Activated effector memory CD4-positive, alpha-beta T cell treated with anti-CD3 and anti-CD28 coated beads, Interleukin-2, amount 50 U/mL, for 16 hours (primary cell): Measurements from ENCODE around the gene LRRTM3.

Experiments
- DNase-seq: peaks from one replicate; pipeline ENCODE4 v3.0.0-alpha.2; 2020

Gene LRRTM3

GRCh38 chr10:66940965-66941364, 15.1 kb downstream of the LRRTM3 start:
- no peak for DNase-seq

- no peak for DNase-seq
Observed at GRCh38 chr10:66941491-66941890, 15.7 kb downstream of the LRRTM3 start.

GRCh38 chr10:66942407-66942806, 16.6 kb downstream of the LRRTM3 start:
- no peak for DNase-seq

DNA sequence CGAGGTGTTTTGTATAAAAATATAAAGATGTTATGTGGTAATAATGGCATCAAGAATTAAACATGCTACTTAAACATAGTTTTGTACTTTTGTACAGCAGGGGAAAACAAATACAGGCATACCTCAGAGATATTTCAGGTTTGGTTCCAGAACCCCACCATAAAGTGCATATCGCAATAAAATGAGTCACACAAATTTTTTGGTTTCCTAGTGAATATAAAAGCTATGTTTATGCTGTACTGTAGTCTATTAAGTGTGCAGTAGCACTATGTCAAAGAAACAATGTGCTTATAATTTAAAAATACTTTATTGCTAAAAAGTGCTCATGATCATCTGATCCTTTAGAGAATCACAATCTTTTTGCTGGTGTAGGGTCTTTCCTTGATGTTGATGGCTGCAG, 17.8 kb downstream of the LRRTM3 start:
- no peak for DNase-seq

DNA sequence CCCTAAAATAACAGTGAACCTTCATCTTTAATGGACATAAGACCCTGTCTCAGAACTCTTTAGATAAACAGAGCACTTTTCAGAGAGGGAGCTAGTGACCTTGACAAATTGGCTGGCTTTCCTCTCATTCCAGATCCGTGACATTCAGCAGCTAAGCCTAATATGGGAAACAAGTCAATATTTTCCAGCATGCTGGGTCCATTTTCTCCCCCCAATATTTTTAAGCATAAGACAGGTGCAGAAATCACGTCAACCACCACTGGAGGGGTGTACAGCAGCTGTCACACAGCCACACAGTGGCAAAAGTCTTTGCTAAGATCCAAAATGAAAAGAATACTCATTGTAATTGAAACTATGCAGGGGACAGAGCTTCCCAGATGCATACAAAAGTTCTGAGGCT, 26.1 kb downstream of the LRRTM3 start:
- DNase-seq: no peak

GRCh38 chr10:66958466-66958865, 32.6 kb downstream of the LRRTM3 start:
- no peak for DNase-seq

DNA sequence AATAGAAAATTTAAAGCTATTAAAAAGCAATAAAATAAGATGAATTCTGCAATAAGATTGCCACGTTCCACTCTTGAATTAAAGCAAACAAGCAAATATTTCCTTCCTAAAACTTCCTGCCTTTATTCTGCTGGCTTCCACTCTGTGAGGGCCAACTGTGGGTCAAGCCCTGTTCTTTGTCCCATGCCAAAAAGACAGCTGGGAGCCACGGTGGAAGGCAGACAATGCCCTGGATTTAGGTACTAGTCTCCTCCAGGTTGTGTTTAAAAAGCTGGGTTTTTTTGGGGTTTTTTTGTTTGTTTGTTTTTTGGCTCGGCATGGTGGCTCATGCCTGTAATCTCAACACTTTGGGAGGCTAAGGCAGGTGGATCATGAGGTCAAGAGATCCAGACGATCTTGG, 39.1 kb downstream of the LRRTM3 start:
- no peak for DNase-seq

- DNase-seq: no peak
Observed at GRCh38 chr10:66980246-66980815, 54.5 kb downstream of the LRRTM3 start.

DNA sequence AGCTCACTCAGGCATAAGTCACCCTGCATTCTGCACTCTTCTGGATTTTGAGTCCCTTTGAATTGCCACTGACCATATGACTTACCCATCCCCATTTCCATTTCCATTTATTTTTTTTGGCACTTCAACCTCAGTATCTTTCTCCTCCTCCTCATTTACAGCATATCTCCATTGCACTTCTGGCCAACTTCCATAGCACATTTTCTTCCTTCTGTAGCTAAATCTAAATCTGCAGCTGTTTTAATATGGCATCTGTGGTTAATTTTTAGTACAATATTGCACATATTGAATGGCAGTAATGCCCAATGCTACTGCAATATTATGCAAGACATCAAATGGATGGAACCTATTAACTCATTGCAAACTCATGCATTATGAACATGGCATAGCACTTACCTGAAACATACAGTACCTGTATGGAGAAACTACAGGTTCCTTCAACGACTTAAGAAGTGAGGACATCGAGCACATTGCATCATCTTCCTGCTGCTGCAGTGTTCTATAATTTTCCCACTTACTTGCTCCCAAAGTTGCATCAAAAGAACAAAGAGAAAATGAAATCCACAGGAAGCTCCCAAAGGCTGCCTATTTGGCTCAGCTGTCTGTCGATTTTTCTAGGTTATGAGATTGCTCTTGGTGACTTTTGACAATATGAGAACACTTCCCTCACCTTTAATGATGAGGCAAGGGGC, 55.7 kb downstream of the LRRTM3 start:
- DNase-seq: no peak

GRCh38 chr10:66982053-66982420, 56.2 kb downstream of the LRRTM3 start:
- DNase-seq: no peak

- DNase-seq: no peak
Observed at GRCh38 chr10:66982792-66983474, 57.1 kb downstream of the LRRTM3 start.

GRCh38 chr10:66983475-66983818, 57.6 kb downstream of the LRRTM3 start:
- DNase-seq: no peak

GRCh38 chr10:66990143-66990830, 64.5 kb downstream of the LRRTM3 start:
- DNase-seq: no peak

- no peak for DNase-seq
Observed at GRCh38 chr10:66996996-66997395, 71.2 kb downstream of the LRRTM3 start.

- no peak for DNase-seq
Observed at GRCh38 chr10:66999762-67000545, 74.1 kb downstream of the LRRTM3 start.

- no peak for DNase-seq
Observed at GRCh38 chr10:67004690-67005089, 78.9 kb downstream of the LRRTM3 start.

- DNase-seq: no peak
Observed at GRCh38 chr10:67005981-67006380, 80.1 kb downstream of the LRRTM3 start.

DNA sequence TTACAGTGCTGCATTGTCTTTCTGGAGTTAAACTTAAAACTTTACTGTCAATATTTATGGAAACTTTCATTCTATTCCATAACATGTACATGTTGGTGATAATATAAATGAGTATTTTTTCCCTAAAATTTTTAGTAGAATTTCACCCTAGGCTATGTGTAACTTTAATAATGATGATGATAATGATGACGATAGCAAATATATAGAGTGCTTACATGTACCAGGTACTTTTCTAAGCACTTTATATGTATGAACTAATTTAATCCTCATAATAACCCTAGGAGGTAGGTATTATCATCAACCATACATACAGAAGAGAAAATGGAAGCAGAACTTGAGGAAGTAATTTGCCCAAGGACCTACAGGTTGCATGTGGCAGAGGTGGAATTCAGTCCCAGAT, 85.6 kb downstream of the LRRTM3 start:
- DNase-seq: no peak

DNA sequence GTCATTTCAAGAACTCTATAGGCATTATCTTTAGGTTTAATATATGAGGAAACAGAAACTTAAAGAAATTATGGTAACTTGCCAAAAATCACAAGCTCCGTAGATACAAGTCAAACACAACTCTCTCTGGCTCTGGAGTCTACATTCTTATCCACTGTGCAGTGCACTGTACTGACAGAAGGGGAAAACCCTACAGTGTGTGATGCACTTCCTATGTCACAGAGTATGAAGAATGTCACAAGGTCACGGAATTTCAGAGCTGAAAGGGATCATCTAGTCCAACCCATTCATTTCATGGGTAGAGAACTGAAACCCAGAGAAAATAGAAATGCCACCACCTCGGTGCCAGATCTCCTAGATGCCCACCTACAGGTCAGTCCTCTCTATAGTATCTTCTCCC, 86.1 kb downstream of the LRRTM3 start:
- no peak for DNase-seq

DNA sequence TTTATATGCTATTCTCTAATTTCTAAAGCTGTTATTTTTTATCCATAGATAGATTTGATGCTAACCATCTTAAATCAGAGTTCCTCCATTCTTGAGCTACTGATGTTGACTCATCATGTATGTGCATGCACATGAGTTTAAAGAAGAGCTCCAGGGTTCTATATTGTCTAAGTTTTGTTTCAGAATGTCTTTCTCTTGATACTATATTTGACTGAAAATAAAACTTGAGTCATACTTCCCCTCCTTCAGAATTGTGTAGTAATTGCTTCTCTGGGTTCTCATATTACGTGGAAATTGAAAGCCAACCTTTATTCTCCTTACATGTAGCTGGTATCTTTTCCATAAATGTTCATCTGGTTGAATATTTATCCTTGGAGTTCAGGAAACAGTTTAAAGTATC, 89.4 kb downstream of the LRRTM3 start:
- no peak for DNase-seq

DNA sequence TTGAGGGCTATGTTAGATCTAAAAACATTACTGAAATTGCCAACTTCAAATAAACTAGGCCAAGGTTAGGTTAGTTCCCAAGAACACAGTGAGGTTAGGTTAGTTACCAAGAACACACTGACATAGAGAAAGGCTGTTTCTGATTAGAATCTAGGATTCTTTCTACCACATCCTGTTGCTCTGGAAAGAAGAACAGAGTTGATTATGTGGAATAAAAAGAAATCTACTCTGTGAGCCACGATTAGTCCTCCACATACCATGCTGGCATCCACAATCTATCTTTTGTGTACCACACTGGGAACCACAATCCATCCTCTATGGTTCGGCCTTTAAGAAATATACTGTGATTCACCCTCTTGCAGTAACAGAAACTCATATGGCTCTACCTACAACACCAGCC, 91.4 kb downstream of the LRRTM3 start:
- DNase-seq: no peak

DNA sequence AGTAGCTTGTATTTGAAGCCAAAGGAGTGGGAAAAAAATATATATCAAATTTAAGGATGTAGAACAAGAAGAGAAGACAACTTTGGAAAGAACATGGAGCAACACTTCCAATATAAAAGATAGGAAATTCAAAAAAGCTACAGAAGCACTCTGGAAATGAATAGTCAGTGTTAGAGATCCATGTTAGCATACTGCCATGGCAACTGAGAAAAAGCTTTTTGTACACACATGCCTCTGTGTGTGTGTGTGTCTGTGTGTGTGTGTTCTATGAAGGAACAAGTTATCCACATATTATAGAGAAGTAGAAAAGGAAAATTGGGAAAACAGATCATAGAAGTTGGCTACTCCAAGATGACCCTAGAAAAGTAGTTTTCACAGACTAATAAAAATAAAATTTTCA, 96.3 kb downstream of the LRRTM3 start:
- no peak for DNase-seq

- DNase-seq: no peak
Observed at GRCh38 chr10:67033878-67034277, 108.0 kb downstream of the LRRTM3 start.
